HG03378 (cell line): ENCODE measurements around the gene CREBBP.

Experiments used
- ATAC-seq: cut with Tn5 transposase; IDR thresholded peaks from one replicate; pipeline ENCODE4 v1.9.1; 2021; ENCODE audit warnings: mild to moderate bottlenecking, moderate library complexity; ENCODE audit not compliant: unreplicated experiment

Gene CREBBP

GRCh38 chr16:3798838-3799237 is 81.7 kb downstream of the CREBBP start:
- ATAC-seq, result no peak

- no peak for ATAC-seq
These were observed 82.4 kb downstream of the CREBBP start for GRCh38 chr16:3797904-3798811.

- ATAC-seq, result no peak
These were observed 83.0 kb downstream of the CREBBP start for GRCh38 chr16:3797473-3797872.

DNA sequence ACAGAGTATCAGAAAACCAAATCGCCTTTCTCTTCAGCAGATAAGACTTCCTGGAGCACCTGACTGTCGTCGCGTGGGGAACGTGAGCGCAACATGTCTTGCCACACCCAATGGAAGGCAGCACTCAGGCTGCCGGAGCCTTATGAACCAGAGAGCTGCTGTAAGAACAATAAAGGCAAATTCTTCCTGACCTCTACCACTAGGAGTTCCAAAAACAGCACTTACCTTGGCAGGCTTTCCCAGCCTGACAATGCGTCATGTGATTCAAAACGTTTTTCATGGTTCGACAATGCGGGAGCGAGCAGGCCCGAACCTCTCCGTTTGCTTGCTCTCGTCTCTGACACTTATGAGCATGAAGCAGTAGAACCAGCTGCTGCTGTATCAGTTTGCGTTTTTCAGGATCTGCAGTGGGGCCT is 87.3 kb downstream of the CREBBP start:
- no peak for ATAC-seq

DNA sequence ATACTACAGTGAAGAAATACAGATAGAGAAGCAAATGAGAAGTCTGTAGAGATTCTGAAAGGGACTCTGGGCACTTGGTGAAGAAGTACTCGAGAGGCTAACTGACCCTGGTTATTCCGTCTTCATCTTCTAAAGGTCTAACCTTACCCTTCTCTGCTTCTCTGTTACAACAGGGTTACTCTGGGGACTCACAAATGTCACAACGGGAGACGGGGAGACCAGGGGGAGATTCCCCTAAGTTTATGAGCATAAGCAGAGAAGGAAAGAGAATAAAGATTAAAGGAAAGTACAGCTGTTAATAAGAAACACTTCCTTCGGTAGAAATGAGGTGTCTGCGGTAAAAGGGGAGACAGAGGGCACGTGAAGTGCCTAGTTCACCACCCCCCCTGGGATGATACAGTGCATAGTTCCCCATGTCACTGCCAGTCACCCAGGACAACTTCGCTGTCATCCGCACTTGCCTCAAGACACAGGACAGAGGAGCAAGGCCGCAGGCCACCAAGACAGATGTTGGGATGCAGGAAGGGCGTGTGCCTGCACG is 88.0 kb downstream of the CREBBP start:
- no peak for ATAC-seq

GRCh38 chr16:3791701-3792100 is 88.8 kb downstream of the CREBBP start:
- ATAC-seq, result no peak

- ATAC-seq, result no peak
These were observed 91.0 kb downstream of the CREBBP start for GRCh38 chr16:3789375-3790099.

- ATAC-seq, result no peak
These were observed 91.7 kb downstream of the CREBBP start for GRCh38 chr16:3788711-3789374.

- peak; percentile 68 for ATAC-seq
These were observed 92.4 kb downstream of the CREBBP start for GRCh38 chr16:3787924-3788661.

DNA sequence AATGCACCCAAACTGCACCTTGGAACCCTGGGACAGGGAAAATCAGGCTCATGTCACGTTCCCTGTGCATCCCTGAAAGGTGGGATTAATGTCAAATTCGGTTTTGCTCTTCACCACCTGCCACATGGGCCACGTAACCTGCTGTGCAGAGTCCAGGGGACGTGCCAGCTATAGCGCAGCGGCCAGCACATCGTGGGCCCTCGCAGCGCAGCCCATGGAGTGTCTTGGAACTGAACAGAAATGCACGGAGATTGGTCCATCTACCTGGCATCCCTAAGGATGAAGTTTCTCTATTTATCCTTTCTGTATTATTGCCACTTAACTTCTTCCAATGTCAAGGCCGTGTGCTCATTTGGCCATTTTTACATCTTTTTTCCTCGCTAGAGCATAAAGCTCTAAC is 95.1 kb downstream of the CREBBP start:
- ATAC-seq, result no peak

GRCh38 chr16:3783516-3783915 is 97.0 kb downstream of the CREBBP start:
- ATAC-seq, result no peak

DNA sequence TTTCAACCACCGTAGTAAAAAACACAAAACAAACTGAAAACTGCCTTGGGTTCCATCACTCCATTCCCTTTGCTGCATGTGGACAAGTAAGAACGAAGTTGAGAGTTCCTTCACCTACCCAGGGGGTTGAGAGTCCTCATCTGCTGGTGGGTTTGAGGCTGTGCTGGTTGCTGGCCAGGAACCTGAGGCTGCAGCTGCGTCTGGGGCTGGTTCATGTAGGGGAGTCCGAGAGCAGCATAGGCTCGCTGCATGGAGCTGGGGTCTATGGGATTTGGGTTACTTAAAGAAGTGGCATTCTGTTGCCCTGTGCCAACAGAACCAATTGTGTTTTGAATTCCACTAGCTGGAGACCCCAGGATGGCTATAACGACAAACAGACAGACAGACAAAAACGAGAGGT is 97.9 kb downstream of the CREBBP start:
- no peak for ATAC-seq

DNA sequence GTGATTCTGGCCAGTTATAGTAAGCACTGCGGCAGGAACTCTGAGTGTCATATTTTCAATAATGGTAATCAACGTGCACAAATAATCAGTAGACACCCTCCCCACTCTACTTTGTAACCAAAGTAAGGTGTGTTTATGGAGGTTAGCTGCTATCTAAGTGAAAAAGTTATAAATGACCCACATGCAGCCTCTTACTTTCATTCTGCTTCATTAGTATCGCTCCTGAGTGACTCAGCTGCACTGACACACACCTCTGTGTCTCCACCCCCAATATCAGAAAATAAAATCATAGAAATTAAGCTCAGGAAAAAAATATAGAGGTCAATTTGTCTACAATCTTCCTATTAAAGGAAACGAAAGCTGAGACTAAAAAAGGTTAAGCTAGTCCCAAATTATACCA is 99.1 kb downstream of the CREBBP start:
- no peak for ATAC-seq

DNA sequence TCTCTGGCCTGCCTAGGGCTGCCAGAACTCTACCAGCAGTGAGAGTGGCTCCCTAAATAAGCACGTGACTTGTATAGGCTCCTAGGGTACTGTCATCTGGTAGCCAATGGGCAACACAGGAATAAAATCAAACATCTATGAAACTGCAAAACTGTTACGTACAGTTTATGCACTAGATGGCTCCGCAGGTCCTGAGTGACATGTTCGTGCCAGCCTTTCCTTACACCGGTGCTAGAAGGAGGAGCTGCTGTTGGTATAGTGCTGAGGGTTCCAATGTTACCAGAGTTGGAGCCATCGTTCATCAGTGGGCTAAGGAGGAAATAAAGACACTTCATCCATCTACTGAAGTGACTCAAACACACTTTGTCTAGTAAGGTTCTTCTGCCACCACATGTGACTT is 99.9 kb downstream of the CREBBP start:
- no peak for ATAC-seq

DNA sequence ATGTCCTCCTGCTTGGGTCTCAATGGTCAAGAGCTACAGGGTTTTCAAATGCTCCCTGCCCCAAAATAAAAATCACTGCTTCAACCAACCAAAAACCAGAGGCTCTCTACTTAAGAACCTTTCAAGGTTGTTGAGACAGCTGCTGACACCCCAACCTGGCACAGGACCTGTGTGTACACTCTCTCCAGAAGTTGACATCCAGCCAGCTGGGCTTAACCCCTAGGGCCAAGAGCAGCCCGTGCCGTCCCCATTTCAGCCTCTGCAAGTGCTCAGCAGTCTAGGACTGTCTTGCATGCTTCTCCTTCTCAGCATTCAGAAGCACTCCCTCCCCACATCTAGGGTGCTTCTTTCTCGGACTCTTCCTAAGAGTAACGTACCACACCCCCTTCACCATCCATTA is 104.2 kb downstream of the CREBBP start:
- ATAC-seq, result no peak

DNA sequence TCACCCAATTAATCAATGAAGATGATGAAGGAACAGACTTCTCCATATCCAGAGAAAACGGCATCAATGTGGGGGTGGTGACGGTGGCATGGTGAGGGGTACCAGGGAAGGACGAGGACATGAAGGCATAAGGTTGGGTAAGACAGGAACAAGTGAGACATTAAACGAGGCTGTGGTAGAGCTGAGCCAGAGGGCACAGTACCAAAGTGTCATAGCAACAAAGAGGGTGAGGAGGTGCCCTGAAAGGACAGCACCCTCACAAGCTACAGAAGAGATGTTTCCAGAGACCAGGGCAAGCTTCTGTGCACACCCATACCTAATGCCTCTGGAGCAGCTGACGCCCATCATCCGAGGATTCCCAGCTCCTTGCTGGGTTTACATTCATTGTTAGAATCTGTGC is 105.7 kb downstream of the CREBBP start:
- no peak for ATAC-seq

GRCh38 chr16:3774156-3774767 is 106.3 kb downstream of the CREBBP start:
- ATAC-seq, result no peak

GRCh38 chr16:3773663-3774062 is 106.8 kb downstream of the CREBBP start:
- ATAC-seq, result no peak

- ATAC-seq, result no peak
These were observed 109.0 kb downstream of the CREBBP start for GRCh38 chr16:3771513-3771912.

DNA sequence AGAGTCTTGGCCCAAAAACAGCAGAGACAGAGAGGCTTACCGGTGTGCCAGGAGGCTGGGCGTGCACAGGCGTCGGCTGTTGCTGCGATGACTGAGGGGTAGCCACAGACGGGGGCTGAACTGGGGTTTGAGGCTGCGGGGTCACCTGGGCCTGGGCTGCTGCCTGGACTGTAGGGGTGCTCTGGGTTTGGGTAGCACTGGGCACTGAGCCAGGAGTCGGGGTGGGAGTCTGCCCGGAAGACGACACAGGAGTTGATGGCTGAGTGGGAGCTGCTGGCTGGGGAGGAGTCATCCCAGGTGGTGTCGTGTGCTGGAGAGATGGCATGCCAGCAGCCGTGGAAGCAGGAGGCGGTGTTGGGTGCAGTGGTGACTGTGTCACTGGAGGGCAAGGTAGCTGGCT is 110.0 kb downstream of the CREBBP start:
- no peak for ATAC-seq
